Activated CD8-positive, alpha-beta memory T cell treated with anti-CD3 and anti-CD28 coated beads, Interleukin-2, amount 50 U/mL, for 24 hours (primary cell): ENCODE measurements around the gene NAB1.
"Not testable (repeated sequence)": the region's sequence is repeated elsewhere in the genome, so short reads cannot be mapped to it uniquely, and the experiment has no call there.

Experiments
- DNase-seq: peaks from one replicate; pipeline ENCODE4 v3.0.0-alpha.2; 2020; ENCODE audit errors: extremely low read depth

The NAB1 gene

DNA sequence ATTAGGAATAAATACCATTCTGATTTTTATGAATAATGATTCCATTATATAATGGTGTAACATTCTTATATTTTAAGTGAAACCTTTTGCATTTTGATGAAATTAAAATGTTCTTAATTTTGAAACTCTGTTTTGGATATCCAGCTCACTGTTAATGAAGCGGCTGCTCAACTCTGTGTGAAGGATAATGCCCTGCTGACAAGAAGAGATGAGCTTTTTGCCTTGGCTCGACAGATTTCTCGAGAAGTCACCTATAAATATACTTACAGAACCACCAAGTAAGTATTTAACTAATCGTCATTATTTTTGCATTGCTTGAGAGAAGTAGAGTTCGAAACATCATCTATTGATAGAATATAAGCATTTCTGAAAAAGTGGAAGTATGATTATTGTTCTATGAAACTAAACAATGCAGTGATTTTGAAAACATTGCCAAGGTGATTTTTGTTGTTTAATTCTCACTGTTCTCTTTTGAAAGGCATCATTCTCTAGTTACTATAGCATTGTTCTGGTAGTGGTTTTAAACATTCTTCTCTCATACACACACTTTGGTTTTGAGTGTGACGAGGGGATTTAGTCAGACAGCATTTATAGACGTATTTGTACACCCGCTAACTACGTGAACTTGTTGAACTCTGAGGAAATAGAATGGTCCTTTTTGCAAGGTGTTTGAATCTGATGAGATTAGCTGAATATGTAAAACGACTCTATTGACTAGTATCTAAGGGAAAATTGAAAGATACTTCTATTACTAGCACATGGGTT, 21.5 kb downstream of the NAB1 start:
- no peak for DNase-seq

DNA sequence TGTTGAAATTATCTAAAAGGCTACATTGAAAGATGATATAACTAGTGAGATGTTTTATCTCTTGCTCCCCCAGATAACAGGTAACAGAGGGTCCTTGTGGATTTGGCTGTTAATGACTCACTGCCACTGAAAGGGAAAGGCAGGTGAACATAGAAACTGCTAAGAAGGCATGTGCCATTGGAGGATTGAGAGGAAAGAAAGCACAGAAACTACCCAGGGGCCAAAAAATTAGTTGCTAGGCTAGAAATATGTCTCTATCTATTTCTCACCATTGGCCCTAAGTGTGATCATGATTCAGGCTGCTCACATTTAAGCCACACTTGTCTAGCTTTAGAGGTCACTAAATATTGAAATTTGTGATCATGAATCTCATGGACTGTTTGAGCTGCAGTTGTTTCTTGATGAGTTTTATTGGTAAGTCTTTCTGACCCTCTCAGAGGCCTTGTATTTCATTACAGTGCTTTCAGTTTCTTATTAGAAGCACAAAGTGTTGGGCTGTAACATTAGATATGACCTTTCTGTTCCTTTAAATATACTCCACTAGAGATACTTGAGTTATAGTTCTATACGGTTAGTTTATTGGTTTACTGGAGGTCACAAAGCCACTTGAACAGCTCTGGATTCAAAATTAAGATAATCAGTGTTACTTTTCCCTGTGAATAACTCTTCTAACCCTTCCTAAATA, 26.2 kb downstream of the NAB1 start:
- DNase-seq, result no peak

DNA sequence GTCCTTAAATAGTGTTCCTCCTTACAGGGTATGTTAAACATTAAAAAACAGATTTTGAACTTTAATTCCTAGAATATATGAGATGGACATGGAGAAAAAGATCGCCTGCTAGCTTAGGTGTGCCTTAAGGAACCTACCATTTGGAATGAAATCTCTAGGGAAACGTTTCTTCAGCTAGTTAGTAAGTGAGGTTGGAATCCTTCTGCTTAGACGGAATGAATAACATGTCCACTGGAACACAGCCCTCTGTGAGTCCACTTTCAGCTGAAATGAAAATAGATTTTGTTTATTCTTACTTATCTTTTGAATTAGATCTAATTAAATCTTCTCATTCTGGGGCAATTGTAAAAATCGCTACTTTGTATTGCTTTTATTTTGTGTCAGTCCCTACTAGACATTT, 28.4 kb downstream of the NAB1 start:
- no peak for DNase-seq

DNA sequence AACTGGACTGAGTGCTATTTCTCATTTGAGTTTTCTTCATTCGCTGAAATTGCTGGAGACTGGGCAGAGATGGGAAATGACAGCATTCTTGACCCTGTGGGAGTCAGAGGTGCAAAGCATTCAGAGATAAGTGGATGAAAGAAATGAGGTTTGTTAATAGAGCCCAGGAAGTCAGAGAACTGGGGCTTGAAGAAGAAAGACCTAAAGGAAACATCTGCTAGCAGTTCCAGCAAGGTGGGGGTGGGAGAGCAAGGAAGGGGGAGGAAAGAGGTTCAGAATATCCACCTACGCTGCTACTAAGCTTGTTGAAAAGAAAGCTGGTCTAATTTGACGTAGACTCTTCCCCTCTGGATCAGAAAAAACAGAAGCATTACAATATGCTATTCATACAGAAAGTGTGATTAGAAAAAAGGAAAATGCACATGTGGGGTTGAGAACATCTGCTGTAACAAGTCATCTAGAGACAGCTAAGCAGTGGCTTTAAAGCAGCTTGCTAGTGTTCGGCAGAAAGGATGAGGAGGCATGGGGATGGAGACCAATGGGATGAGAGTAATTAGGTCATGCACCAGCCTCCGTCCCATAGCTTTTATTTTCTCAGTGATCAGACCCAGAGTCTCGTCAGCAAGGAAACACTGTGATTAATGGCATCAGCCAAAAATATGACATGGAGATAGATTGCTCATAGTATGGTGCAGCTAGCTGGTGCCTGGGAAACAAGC, 29.7 kb downstream of the NAB1 start:
- peak; percentile 23 for DNase-seq

DNA sequence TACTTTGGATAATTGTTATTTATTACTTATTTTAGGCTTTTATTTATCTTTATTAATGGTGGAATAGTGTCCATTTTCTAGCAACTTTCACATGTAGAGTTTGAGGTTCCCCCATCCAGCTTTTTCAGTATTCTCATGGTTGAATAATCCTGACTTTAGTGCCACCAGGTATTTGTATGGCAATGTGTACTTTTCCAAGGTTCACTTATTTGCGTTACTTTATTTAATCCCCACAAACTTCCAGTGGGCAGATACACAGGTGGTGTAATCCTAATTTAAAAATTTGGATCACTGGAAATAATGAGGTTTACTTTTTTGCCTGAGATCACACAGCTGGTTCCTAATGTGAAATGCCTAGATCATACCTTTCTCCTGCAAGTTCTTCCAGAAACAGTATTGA, 30.5 kb downstream of the NAB1 start:
- DNase-seq, result no peak

DNA sequence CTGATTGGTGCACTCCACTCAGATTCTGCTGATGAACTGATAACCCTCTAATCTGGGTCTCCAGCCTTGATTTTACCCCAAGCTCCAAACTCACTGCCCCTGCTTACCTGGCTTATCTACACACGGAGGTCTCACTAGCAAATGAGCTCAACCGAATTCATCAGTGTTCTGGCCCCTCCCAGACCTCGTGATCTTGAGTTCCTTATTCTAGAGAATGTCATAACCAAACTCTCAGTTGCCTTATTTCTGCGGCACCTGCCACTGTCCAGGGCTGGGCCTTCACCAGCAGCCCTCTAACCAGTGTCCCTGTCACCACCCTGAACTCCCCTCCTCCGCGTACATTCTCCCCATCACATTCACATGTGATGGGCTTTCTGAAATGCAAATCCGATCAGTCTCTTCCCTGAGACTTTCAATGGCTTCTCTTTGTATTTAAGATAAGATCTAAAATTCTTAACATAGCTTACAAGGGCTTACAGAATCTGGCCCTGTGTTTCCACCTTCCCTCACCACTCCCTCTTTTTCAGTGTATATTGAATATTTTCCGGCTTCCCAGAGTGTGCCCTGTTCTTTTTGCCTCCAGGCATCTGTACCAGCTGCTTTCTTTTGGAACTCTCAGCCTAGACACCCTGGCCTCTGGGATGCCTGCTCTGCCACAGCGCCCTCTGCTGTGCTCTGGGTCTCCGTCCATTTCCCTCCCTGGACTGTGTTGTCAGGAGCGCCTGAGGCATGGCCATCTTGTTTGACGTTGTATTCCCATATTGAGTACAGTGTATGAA, 31.1 kb downstream of the NAB1 start:
- no peak for DNase-seq

DNA sequence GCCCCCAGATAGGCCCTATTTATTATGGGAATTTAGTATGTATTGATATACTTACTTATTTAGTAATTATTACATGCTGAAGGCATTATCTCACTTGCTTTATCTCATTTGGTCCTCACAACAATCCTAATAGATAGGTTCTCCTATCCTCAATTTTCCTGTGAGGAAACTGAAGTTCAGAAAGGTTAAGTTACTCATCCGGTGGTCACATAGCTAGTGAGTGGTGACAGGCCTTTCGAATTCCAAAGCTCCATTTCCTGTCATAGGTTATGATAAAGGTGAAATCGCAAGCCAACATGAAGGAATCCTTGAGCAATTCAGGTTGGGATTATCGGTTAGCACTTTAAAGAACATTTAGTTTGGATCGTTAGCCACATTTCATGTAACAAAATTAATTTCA, 33.3 kb downstream of the NAB1 start:
- DNase-seq, result no peak

DNA sequence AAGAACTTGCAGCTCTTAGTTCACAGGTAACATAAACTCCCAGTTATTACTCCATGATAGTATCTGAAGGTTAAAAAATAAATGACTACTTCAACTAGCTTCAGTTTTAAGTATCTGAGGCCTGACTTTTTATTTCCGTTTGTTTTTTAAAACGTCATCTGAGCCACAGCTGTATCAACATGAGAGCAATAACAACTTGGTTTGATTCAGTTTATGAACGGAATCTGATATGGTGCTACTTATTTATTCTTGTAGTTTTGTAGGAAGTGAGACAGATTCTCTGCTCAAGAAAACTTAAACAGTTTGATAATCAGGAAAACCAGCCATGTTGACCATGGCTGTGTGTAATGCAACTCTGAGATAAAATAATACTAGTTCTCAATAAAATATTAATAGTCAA, 34.9 kb downstream of the NAB1 start:
- no peak for DNase-seq

DNA sequence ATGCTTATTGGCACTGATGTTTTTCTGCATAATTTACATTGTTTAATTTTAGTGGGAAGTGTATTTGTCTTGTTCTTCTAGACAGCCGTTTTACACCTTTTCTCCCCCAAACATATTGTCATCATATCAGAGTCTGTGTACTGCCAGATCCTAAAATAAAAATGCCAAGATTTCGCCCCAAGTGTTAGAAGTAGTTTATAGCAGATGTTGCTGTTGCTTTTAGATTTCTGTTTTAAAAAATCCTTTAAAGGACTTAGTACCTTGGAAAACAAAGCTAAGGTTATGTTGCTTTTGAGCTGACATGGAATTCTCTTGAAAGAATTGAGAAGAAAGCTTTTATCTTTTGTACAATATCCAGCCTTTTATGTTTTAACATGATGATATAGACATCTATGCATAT, 36.0 kb downstream of the NAB1 start:
- DNase-seq, result no peak

DNA sequence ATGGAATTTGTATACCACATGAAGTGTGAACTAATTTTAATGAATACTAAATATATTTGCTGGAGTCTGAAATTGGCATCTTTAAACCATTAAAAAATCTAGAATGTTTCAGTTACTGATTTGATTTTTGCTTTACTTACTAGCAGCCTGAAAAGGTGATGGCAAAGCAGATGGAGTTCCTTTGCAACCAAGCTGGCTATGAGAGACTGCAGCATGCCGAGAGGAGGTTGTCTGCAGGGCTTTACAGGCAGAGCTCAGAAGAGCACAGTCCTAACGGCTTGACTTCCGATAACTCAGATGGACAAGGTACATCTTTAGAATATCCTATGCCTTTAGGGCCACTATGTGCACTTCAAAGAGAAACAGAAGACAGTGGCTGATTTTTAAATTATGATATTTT, 36.5 kb downstream of the NAB1 start:
- no peak for DNase-seq

DNA sequence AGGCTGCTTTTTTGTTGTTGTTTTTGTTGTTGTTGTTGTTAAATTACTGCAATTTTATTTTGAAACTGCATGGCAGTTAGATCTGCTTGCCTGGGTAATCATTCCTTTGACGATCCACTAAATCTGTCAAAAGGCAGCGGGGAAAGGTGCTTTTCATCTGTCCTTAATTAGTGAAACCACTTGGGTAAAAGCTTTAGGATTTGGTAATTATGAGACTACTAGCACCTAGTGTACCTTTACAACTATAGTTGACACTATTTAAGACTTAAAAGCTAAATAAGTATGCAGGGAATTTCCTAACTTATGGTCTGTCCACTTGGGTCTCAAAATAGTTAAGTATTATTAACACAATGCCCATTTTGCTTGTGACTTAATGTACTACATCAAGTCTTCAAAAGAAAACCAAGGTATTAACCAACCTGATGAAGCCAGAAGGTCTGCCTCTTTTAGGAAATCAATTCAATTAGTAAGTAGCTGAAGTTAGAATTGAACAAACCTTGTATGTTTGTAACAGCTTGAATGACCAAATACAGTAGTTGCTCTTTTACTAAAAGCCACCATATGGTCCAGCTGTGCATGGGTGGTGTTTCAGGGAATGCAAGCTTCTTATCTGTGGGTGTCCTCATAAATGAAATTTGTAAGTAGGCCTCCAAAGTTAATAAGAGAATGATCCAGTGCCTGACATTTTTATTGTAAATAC, 44.8 kb downstream of the NAB1 start:
- DNase-seq, result no peak

DNA sequence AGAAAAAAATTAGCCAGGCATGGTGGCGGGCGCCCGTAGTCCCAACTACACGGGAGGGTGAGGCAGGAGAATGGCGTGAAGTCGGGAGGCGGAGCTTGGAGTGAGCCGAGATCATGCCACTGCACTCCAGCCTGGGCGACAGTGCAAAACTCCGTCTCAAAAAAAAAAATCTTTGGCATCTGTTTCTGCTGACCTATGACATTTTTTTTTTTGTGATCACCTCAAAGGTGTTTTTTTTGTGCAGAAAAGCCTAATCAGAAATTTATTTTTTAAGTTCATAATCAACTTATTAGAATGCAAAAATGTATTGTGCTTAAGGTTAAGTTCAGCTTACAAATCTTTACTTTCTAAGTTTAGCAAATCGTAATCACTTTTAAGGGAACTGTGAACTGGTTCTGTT, 45.6 kb downstream of the NAB1 start:
- DNase-seq, result no peak

DNA sequence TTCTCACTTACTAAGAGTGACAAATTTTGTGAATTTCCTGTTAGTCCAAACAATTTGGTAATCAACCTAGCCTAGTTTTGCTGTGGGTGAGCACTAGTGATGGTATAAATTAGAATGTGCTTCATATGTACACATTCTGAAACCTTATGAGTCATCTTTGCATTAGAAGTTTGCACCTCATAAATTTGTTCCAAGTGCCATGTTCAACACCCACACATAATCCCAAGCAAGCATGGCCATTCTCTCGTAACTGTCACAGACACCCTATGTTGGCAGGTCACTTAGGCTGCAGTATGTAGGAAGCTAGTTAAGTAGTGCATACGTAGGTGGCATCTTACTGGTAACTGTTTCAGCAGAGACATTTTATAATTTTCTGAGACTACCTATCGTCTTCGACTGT, 46.9 kb downstream of the NAB1 start:
- no peak for DNase-seq

DNA sequence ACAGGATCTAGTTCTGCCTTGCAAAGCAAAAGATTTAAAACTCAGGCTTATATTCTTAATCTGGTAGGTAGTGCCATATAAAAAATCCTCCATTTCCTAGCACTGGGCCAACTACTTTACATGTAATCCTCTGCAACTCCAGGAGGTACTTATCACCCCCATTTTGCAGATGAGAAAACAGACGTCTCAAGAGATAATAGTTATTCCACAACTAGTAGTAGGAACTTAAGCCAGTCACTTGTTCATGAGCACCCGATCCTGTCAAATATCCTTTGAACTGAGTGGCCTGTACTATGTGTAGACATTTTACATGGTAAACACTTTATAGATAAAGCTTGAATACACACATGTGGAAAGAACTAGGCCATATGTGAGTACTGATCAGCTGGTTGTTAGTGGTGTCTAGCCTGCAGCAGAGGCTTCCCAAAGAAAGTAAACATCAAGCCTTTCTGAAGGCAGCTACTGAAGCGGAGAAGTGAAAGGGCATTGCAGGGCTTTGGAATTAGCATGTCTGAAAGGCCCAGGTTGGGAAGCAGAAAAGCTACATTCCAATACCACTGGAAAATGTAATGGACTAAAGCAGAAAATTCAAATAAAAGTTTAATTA, 48.0 kb downstream of the NAB1 start:
- DNase-seq, result no peak

DNA sequence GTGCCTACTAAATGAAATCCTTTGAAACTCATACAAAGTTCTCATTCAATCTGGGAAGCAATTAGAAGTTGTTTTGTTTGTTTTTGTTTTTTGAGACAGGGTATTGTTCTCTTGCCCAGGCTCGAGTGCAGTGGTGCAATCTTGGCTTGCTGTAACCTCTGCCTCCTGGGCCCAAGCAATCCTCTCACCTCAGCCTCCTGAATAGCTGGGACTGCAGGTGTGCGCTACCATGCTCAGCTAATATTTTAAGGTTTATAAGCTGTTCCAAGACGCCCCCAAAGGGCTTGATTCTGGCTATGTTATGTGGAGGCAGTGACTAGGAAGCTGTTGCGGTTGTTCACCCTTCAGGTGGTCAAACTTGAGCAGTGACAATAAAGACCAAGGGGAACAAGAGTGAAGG, 48.5 kb downstream of the NAB1 start:
- DNase-seq, result no peak

DNA sequence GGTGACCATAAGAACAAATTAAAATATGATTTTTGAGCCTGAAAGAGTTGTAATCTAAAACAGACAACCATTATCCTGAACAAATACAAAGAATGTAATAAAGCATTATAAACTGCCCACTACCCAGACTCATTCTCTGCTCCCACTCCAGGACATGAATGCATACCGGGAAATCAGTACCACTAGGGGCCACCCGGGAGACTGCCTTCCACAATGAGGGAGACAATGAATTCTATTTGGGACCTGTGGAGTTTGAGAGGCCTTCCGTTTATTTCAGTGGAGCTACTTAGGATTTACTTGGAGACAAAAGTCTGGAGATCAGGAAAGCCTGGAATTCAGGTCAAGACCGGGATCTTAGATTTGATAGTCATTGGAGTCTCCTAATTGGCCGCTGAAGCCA, 50.0 kb downstream of the NAB1 start:
- no peak for DNase-seq

DNA sequence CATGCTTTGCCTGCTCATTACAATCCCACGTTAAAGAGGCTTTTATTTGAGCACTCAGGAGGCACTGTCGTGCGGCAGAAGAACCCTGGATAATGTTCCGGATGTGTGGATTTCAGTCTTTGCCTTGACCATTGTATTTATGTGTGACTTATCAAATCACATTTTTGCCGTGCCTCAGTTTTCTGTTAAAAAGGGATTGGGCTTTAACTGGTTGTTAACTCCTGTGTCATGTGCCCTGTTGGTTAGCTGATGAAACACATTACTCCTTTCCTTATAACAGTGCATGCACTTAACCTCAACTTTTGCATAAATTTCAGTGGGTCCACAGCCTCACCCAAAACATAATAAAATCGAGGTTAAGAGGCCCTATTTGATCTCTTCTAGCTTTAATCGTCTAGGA, 52.7 kb downstream of the NAB1 start:
- no peak for DNase-seq

DNA sequence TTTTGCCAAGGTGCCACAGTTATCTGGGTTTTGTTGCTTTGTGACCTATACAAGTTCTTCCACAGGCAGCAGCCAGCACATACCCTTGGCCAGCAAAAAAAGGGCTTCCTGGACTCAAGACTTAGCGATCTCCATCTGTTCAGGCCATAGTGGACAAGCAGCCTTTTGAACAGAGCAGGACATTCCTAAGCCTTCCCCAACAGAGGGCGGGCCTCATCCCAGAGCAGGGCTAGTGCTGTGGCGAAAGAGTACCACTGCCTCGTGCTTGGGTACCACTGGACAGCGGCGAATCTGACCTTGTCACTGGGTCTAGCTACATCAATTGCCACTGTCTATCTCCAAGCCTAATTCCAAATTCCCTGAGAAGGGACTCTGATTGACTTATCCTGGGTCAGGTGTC, 56.4 kb downstream of the NAB1 start:
- no peak for DNase-seq

DNA sequence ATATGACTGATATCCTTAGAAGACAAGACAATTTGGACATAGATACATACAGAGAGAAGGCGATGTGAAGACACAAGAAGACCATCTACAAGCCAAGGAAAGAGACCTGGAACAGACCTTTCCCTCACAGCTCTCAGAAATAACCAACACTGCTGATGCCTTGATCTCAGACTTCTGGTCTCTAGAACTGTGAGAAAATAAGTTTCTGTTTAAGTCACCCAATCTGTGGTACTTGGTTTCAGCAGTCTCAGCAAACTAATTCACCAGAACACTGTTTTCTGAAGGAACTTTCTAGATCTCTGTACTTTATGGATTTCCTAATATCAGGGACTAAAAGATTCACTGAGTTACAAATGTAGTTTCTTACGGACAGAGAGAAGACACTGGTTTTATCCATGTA, 58.8 kb downstream of the NAB1 start:
- no peak for DNase-seq

DNA sequence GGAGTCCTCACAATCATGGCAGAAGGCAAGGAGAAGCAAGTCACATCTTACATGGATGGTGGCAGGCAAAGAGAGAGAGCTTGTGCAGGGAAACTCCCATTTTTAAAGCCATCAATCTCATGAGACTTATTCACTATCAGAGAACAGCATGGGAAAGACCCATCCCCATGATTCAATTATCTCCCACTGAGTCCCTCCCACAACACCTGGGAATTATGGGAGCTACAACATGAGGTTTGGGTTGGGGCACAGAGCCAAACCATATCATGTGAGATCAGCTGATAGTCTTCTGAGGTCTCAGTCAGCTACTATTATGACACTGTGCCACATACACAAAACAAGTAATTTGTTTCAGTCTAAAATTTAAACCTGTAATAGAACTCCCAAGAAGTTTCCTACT, 59.8 kb downstream of the NAB1 start:
- DNase-seq, result not testable (repeated sequence)

DNA sequence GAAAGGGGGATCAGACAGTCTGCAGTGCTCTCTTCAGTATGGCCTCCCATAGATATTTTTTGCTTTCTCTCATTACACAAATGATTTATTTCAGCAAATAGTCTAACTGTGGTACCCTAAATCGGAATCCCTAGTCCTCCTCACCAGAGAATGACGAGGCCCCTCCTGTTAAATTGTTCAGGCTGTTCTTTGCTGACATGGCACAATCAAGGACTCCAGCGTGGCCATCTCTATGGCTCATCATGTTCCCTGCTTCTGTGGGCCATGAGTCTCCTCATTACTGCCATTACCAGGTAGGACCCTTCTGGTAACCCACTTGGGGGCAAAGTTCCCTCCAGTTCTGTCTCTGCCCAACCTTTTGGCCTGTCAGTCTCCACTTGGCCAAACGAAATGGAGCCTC, 62.2 kb downstream of the NAB1 start:
- DNase-seq, result no peak
